CD4-positive, alpha-beta T cell treated with Interleukin-6 for 4 hours (primary cell): ENCODE data around the gene GPR65.

Experiments
- DNase-seq: peaks from one replicate; pipeline ENCODE4 v3.0.0-alpha.2; 2020; ENCODE audit warnings: mixed read lengths

Gene GPR65

DNA sequence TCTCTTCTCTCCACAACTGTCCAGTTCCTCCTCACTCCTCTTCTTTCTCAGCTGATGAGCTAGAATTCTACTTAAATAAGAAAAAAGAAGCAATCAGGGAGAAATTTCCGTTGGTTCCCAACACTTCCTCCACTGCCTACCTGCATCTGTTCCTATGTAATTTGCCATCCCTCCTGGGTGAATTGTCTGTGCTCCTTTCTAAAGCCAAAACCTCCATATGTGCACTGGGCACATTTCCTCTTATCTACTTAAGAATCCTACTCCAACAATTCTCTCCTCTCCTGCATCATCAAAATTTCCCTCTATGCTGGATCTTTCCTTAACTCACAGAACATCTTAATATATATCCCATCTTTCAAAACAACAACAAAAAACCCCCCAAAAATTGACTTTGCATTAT lies 35.2 kb downstream of the GPR65 start:
- DNase-seq: no peak

DNA sequence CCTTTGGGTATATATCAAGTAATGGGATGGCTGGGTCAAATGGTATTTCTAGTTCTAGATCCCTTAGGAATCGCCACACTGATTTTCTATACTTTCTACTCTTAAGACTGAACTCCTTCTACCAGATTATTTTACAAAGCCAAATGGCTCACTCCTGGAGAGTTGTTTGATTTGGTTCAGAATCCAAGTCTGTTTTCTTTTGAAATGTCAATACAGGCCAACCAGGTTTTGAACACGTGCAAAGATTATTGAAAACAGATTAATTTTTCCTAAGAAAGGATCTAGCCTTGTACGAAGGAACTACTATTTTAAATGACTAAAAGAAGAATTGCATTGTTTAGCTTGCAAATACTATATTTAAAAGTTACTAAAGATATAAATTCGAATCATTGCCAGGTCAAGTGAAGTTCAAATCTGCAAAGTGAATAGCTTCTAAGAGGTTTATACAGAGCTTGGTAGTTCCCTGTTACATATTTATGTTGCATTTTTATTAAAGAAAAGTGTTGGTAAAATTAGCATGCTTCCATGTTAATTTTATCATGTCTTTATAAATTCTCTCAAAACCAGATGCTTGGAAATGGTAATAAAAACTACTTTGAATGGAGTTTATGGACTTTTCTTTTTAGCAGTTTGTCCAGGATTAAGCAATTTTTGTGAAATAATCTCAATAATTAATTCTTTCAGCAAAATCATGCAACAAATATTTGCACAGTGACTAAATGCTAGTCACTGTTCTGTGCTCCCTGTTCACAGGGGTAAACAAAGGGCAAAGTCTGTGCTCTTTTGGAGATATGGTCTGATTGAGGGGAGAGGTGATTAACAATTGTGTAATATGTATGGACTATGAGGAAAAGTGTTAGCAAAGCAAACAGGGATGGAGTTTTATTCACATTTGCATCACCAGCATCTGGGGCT lies 38.9 kb downstream of the GPR65 start:
- DNase-seq: no peak

DNA sequence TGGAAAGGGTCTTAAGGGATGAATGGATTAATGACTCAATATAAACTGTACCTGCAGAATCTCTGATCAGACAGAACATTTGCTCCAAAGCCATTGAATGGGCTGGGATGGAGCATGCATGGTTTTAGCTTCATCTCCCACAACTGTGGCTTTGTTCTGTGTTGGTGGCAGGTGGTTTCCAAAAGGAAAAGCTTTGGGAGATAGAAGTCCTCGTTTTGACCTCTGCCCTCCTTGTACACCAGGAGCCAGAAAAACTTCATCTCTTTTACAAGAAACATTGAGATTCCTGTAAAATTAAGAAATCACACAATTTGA lies 39.5 kb downstream of the GPR65 start:
- DNase-seq: no peak

DNA sequence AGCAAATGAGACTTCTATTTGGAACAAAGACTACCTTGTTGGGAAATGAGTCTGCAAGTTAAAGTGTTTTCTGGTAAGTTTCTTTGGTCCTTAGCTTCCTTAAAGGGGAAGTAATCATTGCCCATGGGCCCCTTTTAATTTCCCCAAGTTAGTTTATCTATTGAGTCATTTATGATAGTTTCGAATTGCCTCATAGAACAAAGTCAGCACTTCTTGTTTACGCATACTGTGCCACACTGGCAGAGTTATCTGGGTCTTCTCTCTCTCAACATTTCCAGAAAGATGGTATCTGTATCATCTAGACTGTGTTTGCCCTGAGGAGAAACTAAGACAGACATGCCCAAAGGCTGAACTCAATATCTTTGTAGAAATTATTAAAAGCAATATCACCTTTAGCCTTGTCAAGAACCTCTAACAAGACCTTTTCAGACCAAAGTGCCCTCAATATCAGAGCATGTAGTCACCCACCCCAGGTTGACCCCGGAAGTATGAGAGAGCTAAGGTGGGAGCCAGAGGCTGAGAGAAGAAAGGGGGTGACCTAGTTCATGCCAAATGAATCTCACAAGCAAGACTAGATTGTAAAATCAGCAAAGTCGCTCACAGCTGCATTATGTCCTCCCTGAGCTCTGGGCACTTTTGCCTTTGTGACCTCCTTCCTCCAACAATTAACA lies 40.0 kb downstream of the GPR65 start:
- DNase-seq: no peak

DNA sequence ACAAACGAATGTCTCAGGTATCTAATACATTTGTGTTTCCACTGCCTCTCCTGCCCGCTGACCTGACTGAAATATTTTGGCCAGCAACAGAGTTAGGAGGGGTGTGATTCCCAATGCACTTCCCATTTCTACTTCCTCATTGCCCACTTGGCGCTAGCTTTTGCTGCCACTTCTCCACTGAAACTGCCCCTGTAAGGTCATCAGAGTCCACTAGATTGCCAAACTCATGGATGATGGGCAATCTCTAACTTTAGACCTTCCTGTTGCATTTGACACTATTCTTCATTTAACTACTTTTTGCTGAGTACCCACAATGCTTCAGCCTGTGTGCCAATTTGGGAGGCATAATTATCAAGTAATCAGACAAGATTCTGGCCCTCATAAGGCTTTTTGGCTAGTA lies 40.8 kb downstream of the GPR65 start:
- DNase-seq: no peak

DNA sequence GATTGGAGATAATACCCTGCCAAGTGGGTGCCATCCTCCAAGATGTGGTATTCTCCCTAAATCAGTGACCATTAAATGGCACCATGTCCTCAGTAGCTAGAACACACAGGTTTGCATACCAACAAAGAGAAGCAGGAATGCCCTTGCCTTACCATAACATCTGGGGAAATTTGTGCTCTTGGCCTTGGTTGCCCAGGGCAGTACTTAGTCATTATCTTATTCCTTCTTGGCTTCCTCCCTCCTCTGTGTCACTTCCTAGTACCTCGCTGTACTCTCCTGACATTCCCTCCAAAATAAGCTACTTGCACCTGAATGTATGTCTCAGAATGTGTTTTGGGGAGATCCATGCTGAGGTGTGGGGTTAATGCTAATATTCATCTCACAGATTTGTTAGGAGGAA lies 43.4 kb downstream of the GPR65 start:
- DNase-seq: no peak

DNA sequence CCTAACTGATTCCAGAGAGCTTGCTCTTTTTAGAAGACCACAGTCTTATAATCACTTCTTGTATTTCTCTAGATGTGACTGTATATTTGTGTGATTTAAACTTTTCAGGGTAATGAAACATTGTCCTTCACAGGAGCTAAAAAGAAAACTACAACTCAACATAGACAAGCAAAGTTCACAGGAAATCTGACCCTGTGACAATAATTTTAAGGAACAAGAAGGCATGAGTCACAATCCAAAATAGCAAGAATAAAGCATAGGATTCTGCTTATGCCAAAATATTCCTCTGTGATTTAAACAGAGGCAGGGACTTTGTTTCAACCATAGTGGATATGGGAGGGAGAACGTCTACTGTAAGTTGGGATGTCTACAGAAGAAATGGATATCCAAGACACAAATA lies 44.3 kb downstream of the GPR65 start:
- DNase-seq: no peak

DNA sequence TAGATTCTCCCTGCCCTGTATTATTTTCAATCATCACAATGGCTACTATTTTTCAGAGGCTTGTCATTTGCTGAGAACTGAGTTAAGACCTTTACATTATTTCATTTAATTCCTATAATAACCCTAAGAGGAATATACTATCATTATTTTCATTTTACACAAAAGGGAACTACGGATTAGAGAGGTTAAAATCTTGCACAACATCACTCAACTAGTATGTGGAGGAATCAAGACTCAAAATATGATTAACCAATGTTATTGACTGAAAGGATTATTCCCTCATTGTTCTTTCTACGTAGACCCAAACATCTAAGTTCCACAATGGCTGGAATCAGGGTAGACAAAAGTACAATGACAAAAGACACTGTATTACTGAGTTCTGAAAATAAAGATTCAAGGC lies 45.0 kb downstream of the GPR65 start:
- DNase-seq: no peak

DNA sequence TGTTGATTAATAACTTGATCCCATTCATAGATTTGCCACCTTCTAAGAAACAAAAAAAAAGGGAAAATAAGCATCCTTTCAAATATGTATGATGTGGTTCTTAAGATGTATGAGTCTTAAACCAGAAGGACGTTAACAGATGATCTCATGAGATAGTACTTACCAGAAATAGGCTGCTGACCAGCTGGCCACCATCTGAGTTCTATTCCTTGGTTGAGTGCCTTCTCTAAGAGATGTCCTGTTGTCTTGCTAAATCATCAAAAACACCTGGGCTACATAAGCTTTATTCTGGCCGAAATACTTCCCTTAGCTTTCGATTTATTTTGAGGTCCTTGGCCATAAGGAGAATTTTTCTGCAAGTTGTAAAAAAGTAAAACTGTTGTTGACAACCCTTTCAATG lies 55.6 kb downstream of the GPR65 start:
- DNase-seq: no peak

DNA sequence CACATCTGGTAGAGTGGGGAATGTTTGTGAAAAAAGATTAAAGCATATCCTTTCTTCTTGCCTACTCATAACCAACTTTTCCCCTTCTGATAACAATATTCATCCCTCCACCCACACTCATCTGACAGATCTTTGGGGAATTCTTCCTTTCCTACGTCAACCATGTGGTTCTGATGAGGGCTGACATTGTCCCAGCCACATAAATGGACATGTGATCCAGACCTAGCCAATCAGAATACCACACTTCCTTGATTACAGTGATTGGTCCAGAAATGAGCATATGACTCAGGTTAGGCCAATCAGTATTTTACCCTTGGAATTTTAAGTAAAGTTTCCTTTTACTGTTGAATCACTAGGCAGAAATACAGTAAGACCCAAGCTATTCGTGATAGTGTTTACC lies 58.9 kb downstream of the GPR65 start:
- no peak for DNase-seq
